Measurements from ENCODE around the gene BRSK1.

Gene BRSK1

DNA sequence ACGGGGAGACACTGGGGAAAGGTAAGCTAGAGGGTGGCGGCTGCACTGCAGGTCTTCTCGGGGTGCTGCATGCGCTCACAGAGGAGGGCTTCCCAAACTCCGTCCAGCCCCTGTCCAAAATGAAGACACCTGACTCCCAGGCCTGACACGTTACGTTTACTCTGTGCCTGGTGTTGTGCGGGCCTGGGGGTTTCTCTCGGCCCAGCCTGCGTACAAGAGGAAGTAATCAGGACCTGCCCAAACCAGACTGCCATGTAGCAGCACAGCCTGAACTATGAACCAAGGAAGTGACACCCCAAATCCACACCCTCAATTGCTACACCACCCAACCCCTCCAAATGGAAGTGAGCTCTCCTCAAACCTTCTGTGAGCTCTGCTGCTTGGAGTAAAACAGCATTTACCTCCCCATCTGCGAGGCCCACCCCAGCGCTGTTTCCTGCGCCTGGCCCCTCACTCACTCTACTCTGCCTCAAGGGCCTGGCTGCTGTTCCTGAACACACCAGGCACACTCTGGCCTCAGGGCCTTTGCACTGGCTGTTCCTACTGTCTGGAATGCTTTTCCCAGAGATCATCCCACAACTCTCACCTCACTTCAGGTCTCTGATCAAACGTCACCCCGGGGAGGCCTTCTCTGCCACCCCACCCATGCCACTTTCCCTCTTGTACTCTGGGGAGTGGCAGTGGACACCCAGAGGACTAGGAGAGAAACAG is 6.9 kb upstream of the BRSK1 start:
- DNase-seq, result no peak

DNA sequence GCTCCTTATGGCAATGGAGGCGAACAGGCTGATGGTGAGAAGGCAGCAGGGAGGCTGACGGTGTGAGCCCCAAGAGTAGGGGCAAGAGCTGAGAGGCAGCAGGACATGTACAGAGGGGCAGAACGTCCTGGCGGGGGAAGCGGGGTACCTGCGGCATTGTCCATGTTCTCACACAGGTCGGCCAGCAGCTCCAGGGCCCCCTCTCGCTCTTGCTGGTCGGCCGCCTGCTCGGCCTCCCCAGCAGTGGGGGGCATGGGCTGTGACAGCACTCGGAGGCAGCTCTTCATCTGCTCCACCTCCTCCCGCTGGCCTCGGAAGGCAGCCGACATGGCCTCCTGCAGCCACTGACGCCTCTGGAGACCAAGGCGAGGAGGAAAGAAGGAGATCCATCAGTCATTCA is 6.3 kb upstream of the BRSK1 start:
- DNase-seq, result no peak

DNA sequence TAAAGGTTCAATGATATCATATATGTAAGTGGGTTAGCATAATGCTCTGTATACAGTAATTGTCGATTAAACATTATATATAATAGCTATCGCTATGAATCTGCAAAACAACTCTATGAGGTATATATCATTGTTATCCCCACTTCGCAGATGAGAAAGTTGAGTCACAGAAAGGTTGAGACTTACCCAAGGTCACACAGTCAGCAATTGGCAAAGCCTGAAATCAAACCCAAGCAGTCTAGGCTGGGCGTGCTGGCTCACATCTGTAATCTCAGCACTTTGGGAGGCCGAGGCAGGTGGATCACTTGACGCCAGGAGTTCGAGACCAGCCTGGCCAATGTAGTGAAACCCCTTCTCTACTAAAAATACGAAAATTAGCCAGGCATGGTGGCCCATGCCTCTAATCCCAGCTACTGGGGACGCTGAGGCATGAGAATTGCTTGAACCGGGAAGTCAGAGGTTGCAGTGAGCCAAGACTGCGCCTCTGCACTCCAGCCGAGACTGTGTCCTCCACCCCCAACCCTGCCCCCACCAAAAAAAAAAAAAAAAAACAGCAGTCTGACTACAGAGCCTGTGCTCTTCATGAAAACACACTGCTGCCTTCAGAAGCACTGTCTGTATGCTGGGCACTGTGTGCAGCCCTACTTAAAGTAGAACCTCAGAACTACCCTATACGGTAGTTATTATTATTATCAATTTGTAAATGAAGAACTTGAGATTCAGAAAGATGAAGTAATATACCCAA is 5.2 kb upstream of the BRSK1 start:
- no peak for DNase-seq

DNA sequence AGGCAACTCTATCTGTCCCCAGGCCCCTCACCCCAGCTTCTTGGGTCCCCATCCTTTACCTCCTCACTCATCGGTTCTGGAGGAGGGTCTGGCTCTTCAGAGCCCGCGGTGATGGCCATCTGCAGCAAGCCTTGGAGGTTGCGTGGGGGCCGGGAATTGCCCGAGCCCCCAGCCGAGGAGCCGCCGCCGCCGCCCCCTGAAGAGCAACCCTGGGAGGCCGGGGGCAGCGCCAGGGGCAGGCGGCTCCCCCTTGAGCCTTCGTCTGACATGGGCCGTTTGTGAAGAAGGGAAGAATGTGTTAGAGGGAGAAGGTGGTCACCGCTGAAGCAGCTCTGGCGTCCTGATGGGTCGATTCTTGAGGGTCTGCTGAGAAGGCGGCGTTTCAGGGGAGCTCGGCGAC is 4.5 kb upstream of the BRSK1 start:
- DNase-seq, result no peak

DNA sequence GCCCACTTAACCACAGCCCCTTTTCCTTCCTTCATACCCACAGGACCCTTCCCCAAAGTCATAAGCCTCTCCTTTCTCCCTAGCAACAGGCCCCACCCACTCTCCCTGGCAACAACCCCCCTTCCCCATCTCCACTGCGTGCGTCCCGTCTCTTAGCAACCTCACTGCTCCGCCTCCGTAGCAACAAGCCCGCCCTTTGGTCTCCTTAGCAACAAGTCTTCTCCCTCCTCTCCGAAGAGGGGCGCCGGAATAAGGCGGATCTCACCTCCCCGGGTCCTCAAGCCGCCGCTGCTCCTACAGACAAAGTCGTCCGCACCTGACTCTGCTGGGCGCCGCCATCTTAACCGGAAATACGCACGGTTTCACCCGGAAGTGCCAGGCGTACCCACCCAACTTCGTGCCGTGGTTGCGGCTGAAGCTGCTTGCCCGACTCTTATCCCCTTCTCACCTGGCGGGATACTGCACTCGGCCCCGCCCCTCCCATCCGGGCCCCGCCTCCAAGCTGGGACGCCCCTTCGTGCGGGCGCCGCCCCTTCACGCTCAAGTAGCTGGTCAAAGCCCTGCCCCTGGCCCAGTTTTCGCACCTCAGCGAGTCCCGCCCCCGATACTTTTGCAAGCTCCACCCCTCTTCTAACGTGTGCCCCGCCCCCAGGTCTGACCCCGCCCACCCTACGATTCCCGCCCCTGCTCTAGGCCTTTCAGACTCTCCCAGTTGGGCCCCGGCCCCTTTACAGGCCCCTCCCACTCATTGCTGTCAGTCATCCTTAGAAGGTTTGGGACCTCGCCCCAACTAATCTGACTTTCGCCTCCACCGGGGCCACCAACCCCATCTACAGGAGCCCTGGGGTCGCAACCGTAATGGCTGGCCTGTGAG is 3.8 kb upstream of the BRSK1 start, which contains the start of gene HSPBP1:
HSPBP1 (minus strand) TSS at position 341 of the 874 bp plus-strand sequence. CDS start 502 bp downstream, outside the sequence.
- peak; percentile 94 for DNase-seq

DNA sequence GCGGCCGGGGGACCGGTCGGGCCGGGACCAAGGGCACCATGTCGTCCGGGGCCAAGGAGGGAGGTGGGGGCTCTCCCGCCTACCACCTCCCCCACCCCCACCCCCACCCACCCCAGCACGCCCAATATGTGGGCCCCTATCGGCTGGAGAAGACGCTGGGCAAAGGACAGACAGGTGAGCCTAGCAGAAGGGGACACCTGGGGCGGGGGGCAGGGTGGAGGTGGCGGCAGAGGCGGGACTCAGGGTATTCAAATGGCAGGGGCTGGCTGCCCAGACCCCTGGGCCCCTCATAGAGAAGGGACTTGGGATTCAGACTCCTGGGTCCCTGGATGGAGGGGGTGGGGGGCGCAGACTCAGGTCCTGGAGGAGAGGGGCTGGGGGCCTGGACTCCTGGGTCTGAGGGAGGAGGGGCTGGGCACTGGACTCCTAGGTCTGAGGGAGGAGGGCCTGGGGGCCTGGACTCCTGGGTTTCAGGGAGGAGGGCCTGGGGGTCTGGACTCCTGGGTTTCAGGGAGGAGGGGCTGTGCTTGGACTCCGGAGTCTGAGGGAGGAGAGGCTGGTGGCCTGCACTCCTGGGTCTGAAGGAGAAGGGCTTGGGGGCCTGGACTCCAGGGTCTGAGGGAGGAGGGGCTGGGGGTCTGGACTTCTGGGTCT is 735 bp downstream of the BRSK1 start:
- no peak for DNase-seq

DNA sequence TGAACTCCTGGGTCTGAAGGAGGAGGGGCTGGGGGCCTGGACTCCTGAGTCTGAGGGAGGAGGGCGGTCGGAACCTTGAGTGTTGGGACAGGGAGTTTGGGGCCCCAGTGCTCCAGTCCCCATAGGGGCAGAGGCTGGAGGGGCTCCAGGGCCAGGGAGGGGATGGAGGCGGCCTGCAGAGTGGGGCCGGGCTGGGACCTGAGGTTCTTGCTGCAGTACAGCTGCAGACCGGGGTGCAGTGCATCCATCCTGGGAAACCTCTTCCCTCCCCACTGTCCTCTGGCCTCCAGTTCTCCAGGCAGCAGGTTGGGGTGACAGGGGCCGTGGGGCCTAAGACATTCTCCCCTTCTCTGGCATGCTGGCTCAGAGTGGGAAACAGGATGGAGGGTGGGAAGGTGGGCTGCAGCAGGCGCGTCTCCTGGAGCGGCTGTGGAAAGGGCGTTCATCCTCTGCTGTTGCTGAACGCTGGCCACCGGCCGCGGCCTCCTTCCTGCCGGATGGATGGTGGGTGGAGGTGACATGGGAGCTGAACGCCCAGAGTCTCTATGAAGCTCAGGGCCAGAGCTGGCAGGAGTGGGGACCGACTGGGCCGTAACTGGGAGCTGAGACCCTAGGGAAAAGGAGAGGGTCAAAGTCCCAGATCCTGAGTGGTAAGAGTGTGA is 1.6 kb downstream of the BRSK1 start:
- DNase-seq, result no peak

DNA sequence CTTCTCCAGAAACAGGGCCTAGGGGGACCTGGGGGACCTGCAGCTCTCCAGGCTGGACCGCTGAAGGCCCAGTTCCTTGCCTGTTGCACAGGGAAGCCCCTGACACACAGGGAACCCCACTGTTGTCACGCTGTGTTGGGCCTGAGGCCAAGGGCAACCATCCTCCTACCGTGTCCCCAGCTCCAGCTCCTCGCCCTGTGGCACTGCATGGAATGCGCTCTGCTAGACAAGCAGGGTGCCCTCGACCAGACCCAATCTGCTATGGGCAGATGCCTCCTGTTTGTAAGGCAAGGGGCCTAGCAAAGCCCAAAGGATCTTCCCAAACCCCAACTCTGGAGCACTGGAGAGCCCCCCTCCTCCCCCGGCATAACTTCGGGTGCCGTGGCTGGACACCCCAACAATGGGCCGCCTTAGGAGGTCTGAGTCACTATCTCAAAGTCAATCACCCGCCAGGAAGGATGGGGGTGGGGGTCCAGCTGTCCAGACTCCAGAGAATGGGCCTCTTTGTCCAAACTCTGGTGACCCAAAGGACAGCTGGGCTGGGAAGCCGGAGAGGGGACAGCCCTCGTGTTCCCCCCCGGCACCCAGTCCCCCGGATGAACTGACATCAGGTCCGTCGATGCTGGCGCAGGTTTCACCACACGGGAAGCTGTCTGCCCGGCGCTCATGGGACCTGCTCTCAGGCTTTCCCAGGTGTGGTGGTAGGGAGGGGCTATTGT is 3.7 kb downstream of the BRSK1 start:
- DNase-seq, result no peak

DNA sequence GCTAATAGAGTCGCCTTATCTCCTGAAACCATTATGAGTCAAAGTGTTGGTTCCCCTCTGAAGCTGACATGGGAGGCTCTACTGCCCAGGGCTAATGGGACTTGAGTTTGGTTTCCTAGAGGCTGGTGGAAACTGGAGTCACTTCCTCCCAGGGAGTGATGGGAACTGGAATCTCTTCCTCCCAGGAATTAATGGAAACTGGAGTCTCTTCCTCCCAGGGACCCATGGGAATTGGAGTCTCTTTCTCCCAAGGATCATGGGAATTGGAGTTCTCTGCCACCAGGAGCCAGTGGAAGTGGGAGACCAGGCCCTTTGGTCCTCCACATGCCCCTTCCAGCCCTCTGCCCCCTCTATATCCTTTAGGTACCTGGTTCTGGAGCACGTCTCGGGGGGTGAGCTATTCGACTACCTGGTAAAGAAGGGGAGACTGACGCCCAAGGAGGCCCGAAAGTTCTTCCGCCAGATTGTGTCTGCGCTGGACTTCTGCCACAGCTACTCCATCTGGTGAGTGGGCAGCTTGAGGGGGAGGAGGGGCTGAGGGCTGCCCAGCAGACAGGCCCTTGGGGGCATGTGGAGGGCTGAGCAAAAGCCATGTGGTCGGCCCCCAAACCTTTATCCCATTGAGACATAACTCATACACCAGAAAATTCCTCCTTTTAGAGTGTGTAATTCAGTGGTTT is 5.5 kb downstream of the BRSK1 start:
- no peak for DNase-seq

DNA sequence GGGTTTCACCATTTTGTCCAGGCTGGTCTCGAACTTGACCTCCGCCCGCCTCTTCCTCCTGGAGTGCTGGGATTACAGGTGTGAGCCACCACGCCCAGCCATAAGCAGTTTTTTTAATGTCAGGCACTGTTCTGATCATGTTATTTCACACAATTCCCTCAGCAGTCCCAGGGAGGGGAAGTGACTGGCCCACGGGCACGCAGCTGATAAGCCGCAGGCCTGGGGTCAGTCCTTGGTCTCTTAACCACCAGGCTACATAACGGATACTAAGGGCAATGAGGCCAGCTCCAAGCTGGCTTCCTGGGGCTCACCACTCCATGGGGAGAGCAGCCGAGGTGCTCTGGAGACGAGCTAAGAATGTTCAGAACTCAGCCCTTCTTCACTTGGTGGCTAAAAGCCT is 13.5 kb downstream of the BRSK1 start:
- no peak for DNase-seq

DNA sequence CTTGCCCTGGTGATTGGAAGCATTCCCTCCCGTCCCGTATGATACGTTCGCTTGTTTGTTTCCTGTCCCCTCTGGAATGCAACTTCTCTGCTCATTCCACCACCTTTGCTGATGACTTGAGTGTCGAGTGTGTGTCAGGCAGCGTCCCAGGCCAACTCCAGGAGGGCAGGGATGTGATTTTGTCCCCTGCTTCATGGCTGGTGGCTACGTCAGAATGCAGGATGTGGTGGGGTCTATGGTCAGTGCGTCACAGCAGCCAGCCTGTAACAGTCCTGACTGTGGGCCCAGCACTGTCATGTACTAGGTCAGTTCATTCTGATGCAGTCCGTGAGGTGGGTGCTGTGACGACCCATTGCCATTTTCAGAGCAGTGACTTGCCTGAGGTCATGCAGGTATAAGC is 16.2 kb downstream of the BRSK1 start:
- no peak for DNase-seq

DNA sequence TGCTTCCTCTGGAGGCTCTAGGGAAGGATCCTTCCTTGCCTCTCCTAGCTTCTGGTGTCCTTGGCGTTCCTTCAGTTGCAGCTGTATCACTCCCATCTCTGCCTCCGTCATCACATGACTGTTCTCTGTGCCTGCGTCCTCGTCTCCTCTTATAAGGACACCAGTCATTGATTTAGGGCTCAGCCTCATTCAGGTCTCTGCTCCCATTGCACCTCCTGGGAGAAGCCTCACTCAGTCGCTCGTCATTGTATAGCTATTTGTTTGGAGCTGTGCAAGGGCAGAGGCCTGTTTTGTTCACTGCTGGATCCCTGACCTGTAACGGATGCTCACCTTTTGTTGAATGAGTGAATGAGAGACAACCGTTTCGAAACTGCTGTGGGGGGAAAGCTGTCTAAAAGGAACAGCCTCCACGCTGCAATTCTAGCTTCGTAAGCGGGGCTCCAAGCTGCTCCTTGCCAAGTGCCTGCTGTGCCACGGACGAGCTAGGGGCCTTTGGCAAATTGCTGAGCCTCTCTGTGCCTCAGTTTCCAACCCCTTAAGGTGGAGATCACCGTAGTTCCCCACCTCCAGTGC is 17.2 kb downstream of the BRSK1 start:
- DNase-seq, result no peak

DNA sequence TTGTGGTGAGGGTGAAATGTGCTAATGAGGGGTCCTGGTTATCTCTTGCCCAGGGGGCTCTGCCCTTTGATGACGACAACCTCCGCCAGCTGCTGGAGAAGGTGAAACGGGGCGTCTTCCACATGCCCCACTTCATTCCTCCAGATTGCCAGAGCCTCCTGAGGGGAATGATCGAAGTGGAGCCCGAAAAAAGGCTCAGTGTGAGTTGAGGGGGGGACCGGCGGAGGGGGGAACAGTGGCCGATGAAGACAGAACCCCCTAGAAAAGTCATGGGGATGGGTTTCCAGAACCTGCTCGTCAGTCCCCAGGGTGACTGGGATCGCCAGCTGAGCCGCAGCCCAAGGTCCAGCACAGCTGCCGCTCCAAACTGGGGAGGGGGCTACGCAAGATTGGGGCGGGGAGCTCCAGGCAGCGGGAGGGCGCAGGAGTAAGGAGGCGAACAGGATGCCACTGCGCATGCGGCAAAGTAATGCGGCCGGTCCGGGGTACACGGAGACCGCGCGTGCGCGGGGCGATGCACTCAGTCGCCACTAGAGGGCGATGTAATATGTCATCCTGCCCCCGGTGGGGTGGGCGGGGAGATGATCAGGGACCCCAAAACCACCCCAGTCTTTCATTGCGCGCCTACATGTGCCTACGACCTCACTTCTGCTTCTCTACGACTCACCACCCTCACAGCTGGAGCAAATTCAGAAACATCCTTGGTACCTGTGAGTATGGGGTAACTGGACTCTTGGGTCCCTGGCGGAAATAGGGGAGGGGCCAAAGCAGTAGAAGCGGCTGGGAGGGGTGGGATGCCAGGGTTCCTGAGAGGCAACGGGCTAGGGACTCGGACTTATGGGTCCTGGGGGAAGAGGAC is 17.9 kb downstream of the BRSK1 start:
- DNase-seq, result peak; percentile 87

DNA sequence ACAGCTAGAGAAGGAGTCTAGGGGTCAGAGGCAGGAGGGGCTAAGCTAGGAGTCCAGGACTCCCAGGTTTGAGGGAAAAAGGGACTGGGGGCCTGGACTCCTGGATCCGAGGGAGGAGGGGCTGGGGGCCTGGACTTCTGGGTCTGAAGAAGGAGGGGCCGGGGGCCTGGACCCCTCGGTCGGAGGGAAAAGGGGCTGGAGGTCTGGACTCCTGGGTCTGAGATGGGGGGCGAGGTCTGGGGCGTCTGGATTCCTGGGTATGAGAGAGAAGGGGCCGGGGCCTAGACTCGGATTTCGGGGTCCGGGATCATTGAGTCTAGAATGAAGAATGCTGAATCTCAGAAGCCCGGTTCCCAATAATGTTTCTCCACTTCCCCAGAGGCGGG is 18.5 kb downstream of the BRSK1 start:
- DNase-seq, result no peak

DNA sequence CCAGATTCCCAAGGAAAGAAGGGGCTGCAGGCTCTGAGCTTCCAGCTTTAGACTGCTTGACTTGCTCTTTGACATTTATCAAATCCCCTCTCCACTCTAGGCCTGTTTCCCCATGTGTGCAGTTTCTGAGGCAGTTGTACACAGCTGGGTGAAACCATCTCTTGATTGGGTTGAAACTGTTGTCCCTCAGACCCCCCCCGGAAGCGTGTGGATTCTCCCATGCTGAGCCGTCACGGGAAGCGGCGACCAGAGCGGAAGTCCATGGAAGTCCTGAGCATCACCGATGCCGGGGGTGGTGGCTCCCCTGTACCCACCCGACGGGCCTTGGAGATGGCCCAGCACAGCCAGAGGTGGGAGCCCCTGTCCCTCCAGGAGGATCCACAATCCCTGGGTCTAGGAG is 19.7 kb downstream of the BRSK1 start:
- DNase-seq, result no peak

DNA sequence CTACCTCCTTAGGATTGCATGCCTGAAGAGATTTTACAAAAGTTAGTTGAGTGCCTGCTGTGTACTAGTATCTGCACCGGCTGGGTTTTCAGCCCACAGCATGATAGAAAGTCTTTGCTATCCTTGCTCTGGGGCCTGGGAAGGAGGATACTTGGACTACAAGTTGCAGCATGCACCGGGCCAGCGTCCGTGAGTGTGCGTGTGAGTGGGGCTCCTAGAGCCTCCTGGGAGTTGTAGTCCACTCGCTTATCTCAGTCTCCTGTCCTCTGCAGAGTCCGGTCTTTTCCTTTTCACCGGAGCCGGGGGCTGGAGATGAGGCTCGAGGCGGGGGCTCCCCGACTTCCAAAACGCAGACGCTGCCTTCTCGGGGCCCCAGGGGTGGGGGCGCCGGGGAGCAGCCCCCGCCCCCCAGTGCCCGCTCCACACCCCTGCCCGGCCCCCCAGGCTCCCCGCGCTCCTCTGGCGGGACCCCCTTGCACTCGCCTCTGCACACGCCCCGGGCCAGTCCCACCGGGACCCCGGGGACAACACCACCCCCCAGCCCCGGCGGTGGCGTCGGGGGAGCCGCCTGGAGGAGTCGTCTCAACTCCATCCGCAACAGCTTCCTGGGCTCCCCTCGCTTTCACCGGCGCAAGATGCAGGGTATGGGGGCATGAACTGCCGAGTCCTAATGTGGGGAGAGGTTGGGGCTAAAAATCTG is 20.6 kb downstream of the BRSK1 start:
- no peak for DNase-seq

DNA sequence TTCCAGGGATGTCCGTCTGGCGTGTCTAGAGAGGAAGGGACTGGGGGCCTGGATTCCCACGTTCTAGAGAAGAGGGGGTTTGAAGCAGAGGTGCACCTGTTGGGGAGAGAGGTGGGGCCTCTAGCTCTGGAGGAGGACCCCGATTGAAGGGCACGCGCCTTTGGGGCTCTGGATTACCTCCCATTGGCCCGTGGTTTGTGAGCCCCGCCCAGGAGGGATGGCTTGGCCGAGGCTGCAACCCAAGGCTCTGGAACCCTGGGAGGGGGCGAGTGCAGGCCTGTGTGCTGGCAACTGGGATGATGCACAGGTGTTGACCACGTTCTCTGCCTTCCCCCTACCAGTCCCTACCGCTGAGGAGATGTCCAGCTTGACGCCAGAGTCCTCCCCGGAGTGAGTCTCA is 21.2 kb downstream of the BRSK1 start:
- no peak for DNase-seq

DNA sequence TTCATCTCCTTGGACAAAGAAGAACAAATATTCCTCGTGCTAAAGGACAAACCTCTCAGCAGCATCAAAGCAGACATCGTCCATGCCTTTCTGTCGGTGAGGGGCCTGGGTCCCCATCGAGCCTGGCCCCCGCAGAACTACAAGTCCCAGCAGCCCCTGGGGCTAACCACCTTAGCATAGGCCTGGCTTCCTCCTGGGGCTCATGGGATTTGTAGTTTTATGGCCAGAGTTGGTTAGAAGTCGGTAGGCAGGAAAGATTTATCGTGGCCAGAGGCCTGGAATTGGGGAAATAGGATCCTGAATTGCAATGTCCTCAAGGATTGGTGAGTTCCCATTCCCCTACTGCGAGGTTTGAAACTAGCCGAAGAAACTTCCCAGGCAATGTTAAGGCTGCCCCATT is 21.7 kb downstream of the BRSK1 start:
- DNase-seq, result peak; percentile 9

DNA sequence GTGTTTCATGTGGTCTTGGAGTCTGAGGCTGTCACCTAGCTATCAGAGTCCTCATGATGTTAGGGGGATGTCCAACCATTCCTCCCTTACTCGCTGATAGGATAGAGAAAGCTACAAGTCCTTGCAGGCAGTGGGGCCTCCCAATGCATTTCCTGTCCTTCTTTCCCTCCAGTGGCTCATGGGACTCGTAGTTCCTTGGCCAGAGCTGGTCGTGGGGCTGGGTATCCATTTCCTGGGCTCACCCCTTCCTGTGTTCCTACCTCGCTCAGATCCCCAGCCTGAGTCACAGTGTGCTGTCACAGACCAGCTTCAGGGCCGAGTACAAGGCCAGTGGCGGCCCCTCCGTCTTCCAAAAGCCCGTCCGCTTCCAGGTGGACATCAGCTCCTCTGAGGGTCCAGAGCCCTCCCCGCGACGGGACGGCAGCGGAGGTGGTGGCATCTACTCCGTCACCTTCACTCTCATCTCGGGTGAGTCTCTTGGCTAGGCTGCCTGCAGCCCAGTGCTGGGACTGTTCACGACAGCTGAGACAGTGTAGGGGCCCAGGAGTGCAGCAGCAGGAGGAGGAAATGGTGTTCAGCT is 22.3 kb downstream of the BRSK1 start:
- no peak for DNase-seq

Measured in activated effector memory CD4-positive, alpha-beta T cell treated with Interleukin-2 at 50 U/mL for 16 hours (primary cell).